Stimulated activated CD8-positive, alpha-beta memory T cell treated with anti-CD3 and anti-CD28 coated beads, Interleukin-12 subunit alpha, Interleukin-12 subunit beta, amount 100 ng/mL, for 24 hours (primary cell): Measurements from ENCODE around the gene MRE11.
"Not testable (repeated sequence)": the region's sequence is repeated elsewhere in the genome, so short reads cannot be mapped to it uniquely, and the experiment has no call there.

Experiments
- DNase-seq: peaks from one replicate; pipeline ENCODE4 v3.0.0-alpha.2; 2020; ENCODE audit errors: extremely low read depth

The MRE11 gene

GRCh38 chr11:94424011-94424410 lies 69.6 kb downstream of the MRE11 start:
- no peak for DNase-seq

GRCh38 chr11:94423507-94423906 lies 70.1 kb downstream of the MRE11 start:
- no peak for DNase-seq

- no peak for DNase-seq
Observed at GRCh38 chr11:94418123-94418765, 75.4 kb downstream of the MRE11 start.

GRCh38 chr11:94417386-94417987 lies 76.2 kb downstream of the MRE11 start:
- no peak for DNase-seq

- no peak for DNase-seq
Observed at GRCh38 chr11:94405062-94405833, 88.4 kb downstream of the MRE11 start.

- DNase-seq = no peak
Observed at GRCh38 chr11:94402355-94402754, 91.3 kb downstream of the MRE11 start.

- DNase-seq = no peak
Observed at GRCh38 chr11:94401773-94402265, 91.8 kb downstream of the MRE11 start.

GRCh38 chr11:94400839-94401772 lies 92.5 kb downstream of the MRE11 start, which contains the start of gene GPR83:
GPR83 (minus strand) TSS chr11:94401419; CDS start chr11:94401247, 172 bp downstream.
- no peak for DNase-seq

GRCh38 chr11:94400457-94400838 lies 93.2 kb downstream of the MRE11 start:
- no peak for DNase-seq

GRCh38 chr11:94400050-94400449 lies 93.6 kb downstream of the MRE11 start:
- no peak for DNase-seq

GRCh38 chr11:94398101-94398500 lies 95.5 kb downstream of the MRE11 start:
- DNase-seq = no peak

GRCh38 chr11:94396282-94396681 lies 97.4 kb downstream of the MRE11 start:
- no peak for DNase-seq

- DNase-seq = not testable (repeated sequence)
Observed at GRCh38 chr11:94391937-94392336, 101.7 kb downstream of the MRE11 start.

- DNase-seq = no peak
Observed at GRCh38 chr11:94379613-94380012, 114.0 kb downstream of the MRE11 start.

GRCh38 chr11:94376841-94377240 lies 116.8 kb downstream of the MRE11 start:
- no peak for DNase-seq

GRCh38 chr11:94370576-94370975 lies 123.1 kb downstream of the MRE11 start:
- not testable (repeated sequence) for DNase-seq
